HG03066 (cell line): ENCODE results near the gene SLC66A1.

ENCODE experiments used
- ATAC-seq: cut with Tn5 transposase; IDR thresholded peaks from one replicate; pipeline ENCODE4 v1.9.1; 2021; ENCODE audit warnings: low read depth; ENCODE audit not compliant: unreplicated experiment

SLC66A1 gene

DNA sequence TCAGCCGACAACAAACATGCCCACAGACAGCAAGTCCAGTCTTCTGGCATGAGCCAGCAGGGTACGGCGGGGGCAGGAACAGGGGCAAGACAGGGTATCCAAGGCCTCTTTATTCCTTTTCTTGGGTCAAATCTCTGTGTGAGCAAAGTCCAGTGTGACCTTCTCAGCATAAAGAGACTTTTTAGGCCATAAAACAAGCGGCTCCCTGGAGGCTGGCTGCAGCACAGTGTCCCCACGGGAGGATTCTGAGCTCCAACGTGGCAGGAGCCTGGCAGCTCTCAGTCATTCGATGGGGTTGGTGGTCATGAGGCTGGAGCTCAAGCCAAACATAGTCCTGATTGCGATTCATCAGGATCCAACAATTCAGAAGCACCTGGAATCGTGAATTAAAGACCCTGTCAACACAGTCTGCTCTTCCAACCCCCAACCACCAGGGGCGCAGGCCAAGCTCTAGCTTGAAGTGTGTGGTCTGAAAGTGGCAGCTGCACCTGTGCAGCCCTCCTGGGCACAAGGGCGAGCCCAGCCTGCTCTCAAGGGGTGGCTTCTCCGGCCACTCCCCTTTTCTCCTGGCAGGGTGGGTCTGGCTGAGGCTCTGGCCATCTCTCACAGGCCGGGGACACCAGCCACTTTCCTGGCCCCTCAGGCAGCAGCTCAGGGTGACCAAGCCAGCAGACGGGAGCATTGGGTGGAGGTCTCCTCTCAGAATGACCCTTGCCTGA, 62.1 kb downstream of the SLC66A1 start:
- ATAC-seq: no peak

GRCh38 chr1:19374926-19375325, 62.8 kb downstream of the SLC66A1 start:
- no peak for ATAC-seq

DNA sequence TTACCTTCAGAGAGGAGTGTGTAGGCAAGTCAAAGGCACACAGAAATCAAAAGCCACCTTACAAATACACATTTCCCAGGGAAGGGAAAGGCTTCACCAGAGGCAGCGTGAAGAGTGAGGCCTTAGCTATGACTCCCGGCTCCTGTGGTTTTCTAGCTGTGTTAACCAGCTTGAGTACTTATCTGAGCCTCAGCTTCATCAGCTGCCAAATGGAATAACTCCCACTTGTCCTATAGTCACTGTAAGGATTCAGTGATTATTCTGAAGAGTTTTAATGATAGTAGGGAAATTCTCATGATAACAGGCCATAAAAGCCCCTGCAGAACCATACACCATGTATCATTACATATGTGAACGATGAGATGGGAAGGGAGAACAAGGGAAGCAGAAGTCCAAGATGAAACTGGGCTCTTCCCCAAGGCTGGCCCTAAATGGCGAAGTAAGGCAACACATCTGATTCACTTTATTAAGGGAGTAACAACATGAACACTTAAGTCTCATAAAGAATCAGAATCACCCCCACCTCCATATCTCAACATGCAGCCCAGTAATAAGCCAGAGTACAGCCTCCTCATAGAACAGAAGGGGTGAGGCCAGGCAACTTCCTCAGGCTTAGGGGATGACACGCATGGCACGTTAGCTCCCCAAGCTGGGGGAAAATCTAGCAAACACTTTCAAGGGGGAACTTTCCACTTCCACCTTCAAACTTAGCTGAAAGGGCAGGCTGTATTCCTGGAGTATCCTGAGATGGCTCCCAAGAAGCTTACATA, 63.7 kb downstream of the SLC66A1 start:
- ATAC-seq: no peak

- ATAC-seq: no peak
Measured at GRCh38 chr1:19376428-19377372, 64.6 kb downstream of the SLC66A1 start.

GRCh38 chr1:19377812-19378718, 65.9 kb downstream of the SLC66A1 start:
- no peak for ATAC-seq
